Endothelial cell of umbilical vein (primary cell): ENCODE data around the gene KRTAP20-2. TPM values are rescaled to one million over a fixed set of nuclear protein-coding genes. Genes with fewer than 3 reads are reported as not detected.

Experiments
- BruUV-seq: library from RNA; stranded (reverse); fragments of 400-500 nt; replicated peaks from 2 replicates; lab custom pipeline; 2021; lab: Mats Ljungman, UMichigan
- CTCF ChIA-PET: fragments of 300-600, 350-600 bp; sonication (Branson Sonifier 250); formaldehyde crosslinking; loops from one replicate; lab custom pipeline; 2021; ENCODE audit warnings: antibody characterized with exemption, inconsistent platforms; lab: Charles Lee
- POLR2A ChIA-PET: fragments of 300-600, 350-600 bp; sonication (Branson Sonifier 250); formaldehyde crosslinking; loops from one replicate; lab custom pipeline; 2021; ENCODE audit warnings: antibody characterized with exemption, inconsistent platforms; lab: Charles Lee
- DNase-seq: peaks from one replicate; pipeline ENCODE4 v3.0.0-alpha.2; 2011; ENCODE audit warnings: low read depth, low spot score
- FAIRE-seq: peaks from 2 replicates; lab custom pipeline; 2011; peaks lifted over from hg19 to GRCh38; lab: Jason Lieb, UNC
- H2AFZ ChIP-seq: 2 replicates; pipeline ENCODE4 v1.6.0; 2012; ENCODE audit warnings: low read depth, low read length, control low read depth, inconsistent platforms
- H3K27ac ChIP-seq: 2 replicates; pipeline ENCODE4 v1.5.1; 2011; ENCODE audit warnings: low read depth, mild to moderate bottlenecking, control low read depth, low read length, moderate library complexity; ENCODE audit not compliant: insufficient read depth
- H3K27me3 ChIP-seq, 2 experiments: 2 replicates each; pipeline versions ENCODE4 v1.6.0 to v1.6.1; 2011; ENCODE audit warnings: low read length in 2 of 2, mixed read lengths in 1 of 2; ENCODE audit not compliant: control insufficient read depth in 2 of 2, insufficient read depth in 2 of 2
- H3K36me3 ChIP-seq, 2 experiments: 2 replicates in 1 of 2; 3 replicates in 1 of 2; pipeline ENCODE4 v1.5.1; 2011; ENCODE audit warnings: low read length in 2 of 2, mild to moderate bottlenecking in 1 of 2, moderate library complexity in 1 of 2; ENCODE audit not compliant: control insufficient read depth in 2 of 2, insufficient read depth in 2 of 2; ENCODE audit errors: extremely low read depth in 1 of 2
- H3K4me1 ChIP-seq: 3 replicates; pipeline ENCODE4 v1.5.1; 2011; ENCODE audit warnings: mild to moderate bottlenecking, low read length; ENCODE audit not compliant: control insufficient read depth, insufficient read depth; ENCODE audit errors: extremely low read depth
- H3K4me2 ChIP-seq: 2 replicates; pipeline ENCODE4 v1.6.1; 2011; ENCODE audit warnings: low read length, control low read depth, mixed read lengths; ENCODE audit not compliant: insufficient read depth
- H3K4me3 ChIP-seq, 3 experiments: fragments of 200-600 bp in 1 of 3; sonication (generic), shearing (Covaris generic) in 1 of 3; replicated peaks in 1 of 3; 2 replicates each; pipeline ENCODE4 v1.5.1; 2011 to 2016; ENCODE audit warnings: control low read depth in 3 of 3, low read length in 3 of 3, mild to moderate bottlenecking in 2 of 3, inconsistent platforms in 1 of 3, low read depth in 1 of 3, moderate library complexity in 1 of 3; ENCODE audit not compliant: insufficient read depth in 1 of 3
- H3K79me2 ChIP-seq: 2 replicates; pipeline ENCODE4 v1.6.0; 2012; ENCODE audit warnings: low read length, inconsistent platforms; ENCODE audit not compliant: control insufficient read depth, insufficient read depth
- H3K9ac ChIP-seq: replicated peaks from 2 replicates; pipeline ENCODE3; 2011; ENCODE audit warnings: low read length, control low read depth; ENCODE audit not compliant: insufficient read depth; ENCODE audit errors: extremely low read depth
- H3K9me1 ChIP-seq: replicated peaks from 3 replicates; pipeline ENCODE4 v1.6.0; 2011; ENCODE audit warnings: mild to moderate bottlenecking, low read length; ENCODE audit not compliant: control insufficient read depth, insufficient read depth; ENCODE audit errors: extremely low read depth
- H3K9me3 ChIP-seq: replicated peaks from 2 replicates; pipeline ENCODE4 v1.5.1; 2012; ENCODE audit warnings: low read length, inconsistent platforms; ENCODE audit not compliant: control insufficient read depth, insufficient read depth
- H4K20me1 ChIP-seq: replicated peaks from 2 replicates; pipeline ENCODE3; 2011; ENCODE audit warnings: mild to moderate bottlenecking, low read length; ENCODE audit not compliant: control insufficient read depth, insufficient read depth; ENCODE audit errors: extremely low read depth
- CTCF ChIP-seq, 2 donors: IDR thresholded peaks; 1 replicate in 1 of 2; 2 replicates in 1 of 2; pipeline ENCODE4 v1.5.1; 2011; ENCODE audit warnings: low read length in 2 of 2, mild to moderate bottlenecking in 2 of 2, moderate library complexity in 2 of 2, control low read depth in 1 of 2, inconsistent platforms in 1 of 2, low read depth in 1 of 2; ENCODE audit not compliant: insufficient read depth in 1 of 2; ENCODE audit errors: extremely low read depth in 1 of 2
- EZH2 ChIP-seq: IDR thresholded peaks from 2 replicates; pipeline ENCODE4 v1.6.1; 2012; ENCODE audit warnings: borderline replicate concordance, low read depth, mild to moderate bottlenecking, moderate library complexity, low read length, inconsistent platforms; ENCODE audit not compliant: severe bottlenecking
- FOS ChIP-seq: IDR thresholded peaks from 2 replicates; pipeline ENCODE4 v1.6.1; 2011; ENCODE audit warnings: mild to moderate bottlenecking, low read length, moderate library complexity, borderline replicate concordance; ENCODE audit not compliant: insufficient read depth
- GATA2 ChIP-seq: IDR thresholded peaks from 2 replicates; pipeline ENCODE4 v1.7.0; 2011; ENCODE audit warnings: low read depth, mild to moderate bottlenecking, moderate library complexity, mixed read lengths, low read length; ENCODE audit not compliant: insufficient read length, insufficient read depth
- JUN ChIP-seq: IDR thresholded peaks from 2 replicates; pipeline ENCODE4 v1.6.1; 2011; ENCODE audit warnings: borderline replicate concordance, low read depth; ENCODE audit not compliant: insufficient read length, insufficient read depth
- MAX ChIP-seq: IDR thresholded peaks from 2 replicates; pipeline ENCODE4 v1.6.1; 2011; ENCODE audit not compliant: insufficient read depth, insufficient read length
- MYC ChIP-seq: IDR thresholded peaks from one replicate; pipeline ENCODE4 v1.6.1; 2011; ENCODE audit warnings: mild to moderate bottlenecking, low read depth, low read length
- POLR2A ChIP-seq: IDR thresholded peaks from 2 replicates; pipeline ENCODE4 v1.6.1; 2012; ENCODE audit warnings: low read depth, mild to moderate bottlenecking, control low read depth, low read length
- POLR2AphosphoS5 ChIP-seq: IDR thresholded peaks from 2 replicates; pipeline ENCODE4 v1.6.1; 2012; ENCODE audit warnings: low read depth, mild to moderate bottlenecking, control low read depth, low read length, moderate library complexity; ENCODE audit not compliant: insufficient read depth
- dilution Hi-C: fragments of 300-500 bp; cut with MboI; formaldehyde crosslinking; loops from one replicate; pipeline ENCODE4 v1.15.0; 2019; ENCODE audit warnings: low sequenced_read_pairs; ENCODE audit not compliant: extremely low pct_ligation_motif_present
- intact Hi-C: fragments of 100-400 bp; cut with micrococcal nuclease; formaldehyde crosslinking; loops from one replicate; pipeline ENCODE4 v1.10.0; 2022
- polyA plus RNA-seq, 4 experiments: library from polyadenylated mRNA; depleted of rRNA in 3 of 4; stranded (reverse) in 3 of 4; unstranded in 1 of 4; fragments of >200 nt; gene quantifications; 2 replicates each; pipeline versions ENCODE4 v1.2.1 to v1.2.3, GENCODE V29; 2011 to 2012; ENCODE audit warnings: missing spikeins in 1 of 4
- total RNA-seq: library from RNA; stranded (reverse); gene quantifications from 2 replicates; pipeline ENCODE4 v1.2.3, GENCODE V29; 2021

KRTAP20-2 gene
- total and polyA plus RNA-seq, 2 donors (not counting 3 experiments of a cell fraction or from before 2014, with no cell fraction given) = not detected

GRCh38 chr21:30598802-30599201 lies 36.2 kb upstream of the KRTAP20-2 start, which contains the start of gene KRTAP6-2:
Gene KRTAP6-2, minus strand, starts transcription at chr21:30598902. Its CDS starts 28 bp downstream, at chr21:30598874.
- no peaks in the 10 kb centered on the region for H3K79me2 ChIP-seq
- H3K4me1 ChIP-seq = no peaks in the 10 kb centered on the region
- ChIA-PET POLR2A (no interaction called here), CTCF (no interaction called here)
- H3K27me3 ChIP-seq = no peaks in the 10 kb centered on the region
- no peaks in the 10 kb centered on the region for H4K20me1 ChIP-seq
- no peaks in the 10 kb centered on the region for H3K36me3 ChIP-seq
- peaks cover 8% of the 10 kb centered on the region for H3K9me3 ChIP-seq
- no peak within 1 kb of the TSS for H3K27ac ChIP-seq
- dilution Hi-C loops = no loop called here
- H3K4me2 ChIP-seq = no peak within 1 kb of the TSS
- no peak within 1 kb of the TSS for H3K4me3 ChIP-seq
- intact Hi-C loops = no loop called here
- TF ChIP-seq GATA2 = no peak
- no peak for TF ChIP-seq JUN
- no peak for TF ChIP-seq POLR2A
- no peak for TF ChIP-seq POLR2AphosphoS5
- no peak for TF ChIP-seq MYC
- no peak for TF ChIP-seq FOS
- TF ChIP-seq CTCF (IDR thresholded peaks at IDR 0.05; ENCODE audit: extremely low read depth in 1 of 2, insufficient read depth in 1 of 2, low read depth in 1 of 2, low read length in 2 of 2) = no peak
- TF ChIP-seq MAX = no peak
- TF ChIP-seq EZH2 = no peak
- FAIRE-seq = no peak
- no peaks in the 10 kb centered on the region for H3K9me1 ChIP-seq
- BruUV-seq = no TSS peak
- H3K9ac ChIP-seq = no peak within 1 kb of the TSS
- no peak within 1 kb of the TSS for H2AFZ ChIP-seq
- no peak for DNase-seq
